CD4-positive, alpha-beta T cell treated with Interleukin-6 at 100 ng/mL for 8 hours (primary cell): ENCODE measurements around the gene CFAP74.
"Not testable (repeated sequence)": the region's sequence is repeated elsewhere in the genome, so short reads cannot be mapped to it uniquely, and the experiment has no call there.

Source experiments
- DNase-seq: peaks from one replicate; pipeline ENCODE4 v3.0.0-alpha.2; 2020; ENCODE audit warnings: mixed read lengths, low spot score

The CFAP74 gene

GRCh38 chr1:1987142-1987510, 16.5 kb downstream of the CFAP74 start:
- no peak for DNase-seq

- no peak for DNase-seq
Measured at GRCh38 chr1:1986451-1987141, 17.0 kb downstream of the CFAP74 start.

GRCh38 chr1:1985375-1986050, 18.1 kb downstream of the CFAP74 start:
- no peak for DNase-seq

GRCh38 chr1:1984560-1985070, 19.0 kb downstream of the CFAP74 start:
- DNase-seq: no peak

- DNase-seq: no peak
Measured at GRCh38 chr1:1982379-1983232, 21.0 kb downstream of the CFAP74 start.

GRCh38 chr1:1981631-1982327, 21.8 kb downstream of the CFAP74 start:
- DNase-seq: not testable (repeated sequence)

- DNase-seq: no peak
Measured at GRCh38 chr1:1981142-1981500, 22.5 kb downstream of the CFAP74 start.

- DNase-seq: no peak
Measured at GRCh38 chr1:1980467-1981141, 23.0 kb downstream of the CFAP74 start.

GRCh38 chr1:1979482-1980165, 24.0 kb downstream of the CFAP74 start:
- DNase-seq: no peak

- DNase-seq: not testable (repeated sequence)
Measured at GRCh38 chr1:1978690-1979481, 24.7 kb downstream of the CFAP74 start.

GRCh38 chr1:1978108-1978507, 25.5 kb downstream of the CFAP74 start:
- DNase-seq: no peak

GRCh38 chr1:1976031-1976430, 27.6 kb downstream of the CFAP74 start:
- no peak for DNase-seq

GRCh38 chr1:1975535-1975934, 28.1 kb downstream of the CFAP74 start:
- no peak for DNase-seq

- no peak for DNase-seq
Measured at GRCh38 chr1:1974834-1975233, 28.8 kb downstream of the CFAP74 start.

GRCh38 chr1:1973716-1974642, 29.6 kb downstream of the CFAP74 start:
- DNase-seq: no peak

GRCh38 chr1:1972976-1973715, 30.4 kb downstream of the CFAP74 start:
- DNase-seq: no peak

- no peak for DNase-seq
Measured at GRCh38 chr1:1971688-1972087, 31.9 kb downstream of the CFAP74 start.

GRCh38 chr1:1971017-1971416, 32.6 kb downstream of the CFAP74 start:
- DNase-seq: no peak
